Suprapubic skin (tissue), 4 donors: ENCODE results near the gene ISG15.

ENCODE experiments used
- EP300 ChIP-seq: sonication (generic); formaldehyde crosslinking; IDR thresholded peaks from one replicate; pipeline ENCODE4 v1.6.1; 2017; ENCODE audit warnings: antibody characterized with exemption
- POLR2A ChIP-seq, 2 donors: fragments of 450-650 bp; IDR thresholded peaks; one replicate each; pipeline ENCODE4 v1.6.1; 2017; ENCODE audit warnings: antibody characterized with exemption in 2 of 2, mild to moderate bottlenecking in 2 of 2, moderate library complexity in 2 of 2
- POLR2AphosphoS5 ChIP-seq, 3 donors: sonication (generic); formaldehyde crosslinking; IDR thresholded peaks; one replicate each; pipeline ENCODE4 v1.6.1; 2017; ENCODE audit warnings: antibody characterized with exemption in 3 of 3
- TF ChIP-seq, protein P1 (sequence below), 2 donors: fragments of 200-600 bp in 1 of 2; fragments of 450-650 bp in 1 of 2; sonication (generic) in 1 of 2; IDR thresholded peaks; one replicate each; pipeline ENCODE4 v1.5.1; 2016 to 2019; ENCODE audit warnings: antibody characterized with exemption in 2 of 2, mild to moderate bottlenecking in 1 of 2, moderate library complexity in 1 of 2

DNA sequence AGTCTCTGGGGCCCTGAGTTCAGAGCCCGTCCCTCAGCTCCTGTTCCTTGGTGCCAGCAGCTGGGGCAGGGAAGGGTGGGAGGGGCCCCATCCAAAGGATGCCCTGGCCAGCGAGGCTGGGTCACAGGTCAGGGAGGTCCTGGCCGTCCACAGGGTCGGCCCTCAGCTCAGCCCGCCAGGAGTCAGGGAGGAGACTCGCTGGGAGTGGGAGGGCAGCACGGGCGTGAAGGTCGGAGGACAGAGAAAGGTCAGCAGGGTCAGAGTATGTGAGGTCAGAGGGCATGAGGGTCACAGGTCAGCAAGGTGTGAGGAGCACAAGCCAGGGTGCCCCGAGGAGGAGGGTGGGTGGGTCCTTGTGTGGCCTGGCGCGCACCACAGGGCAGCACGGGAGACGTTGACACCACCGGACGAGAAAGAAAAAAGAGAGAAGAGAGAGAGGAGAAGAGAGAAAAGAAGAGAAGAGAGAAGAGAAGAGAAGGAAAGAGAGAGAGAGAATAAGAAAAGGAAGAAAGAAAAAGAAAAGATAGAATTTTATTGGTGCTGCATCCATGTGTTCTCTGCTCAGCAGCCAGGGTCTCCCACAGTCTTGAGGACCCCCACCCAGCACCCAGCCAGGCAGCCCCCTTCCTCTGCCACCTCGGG, 38.5 kb upstream of the ISG15 start:
- TF ChIP-seq, protein P1, sequence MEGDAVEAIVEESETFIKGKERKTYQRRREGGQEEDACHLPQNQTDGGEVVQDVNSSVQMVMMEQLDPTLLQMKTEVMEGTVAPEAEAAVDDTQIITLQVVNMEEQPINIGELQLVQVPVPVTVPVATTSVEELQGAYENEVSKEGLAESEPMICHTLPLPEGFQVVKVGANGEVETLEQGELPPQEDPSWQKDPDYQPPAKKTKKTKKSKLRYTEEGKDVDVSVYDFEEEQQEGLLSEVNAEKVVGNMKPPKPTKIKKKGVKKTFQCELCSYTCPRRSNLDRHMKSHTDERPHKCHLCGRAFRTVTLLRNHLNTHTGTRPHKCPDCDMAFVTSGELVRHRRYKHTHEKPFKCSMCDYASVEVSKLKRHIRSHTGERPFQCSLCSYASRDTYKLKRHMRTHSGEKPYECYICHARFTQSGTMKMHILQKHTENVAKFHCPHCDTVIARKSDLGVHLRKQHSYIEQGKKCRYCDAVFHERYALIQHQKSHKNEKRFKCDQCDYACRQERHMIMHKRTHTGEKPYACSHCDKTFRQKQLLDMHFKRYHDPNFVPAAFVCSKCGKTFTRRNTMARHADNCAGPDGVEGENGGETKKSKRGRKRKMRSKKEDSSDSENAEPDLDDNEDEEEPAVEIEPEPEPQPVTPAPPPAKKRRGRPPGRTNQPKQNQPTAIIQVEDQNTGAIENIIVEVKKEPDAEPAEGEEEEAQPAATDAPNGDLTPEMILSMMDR (IDR thresholded peaks at IDR 0.05), result no peak
- TF ChIP-seq POLR2A (IDR thresholded peaks at IDR 0.05), result no peak
- TF ChIP-seq POLR2AphosphoS5 (IDR thresholded peaks at IDR 0.05), result no peak
- TF ChIP-seq EP300, result no peak
